CD4-positive, alpha-beta T cell treated with Interleukin-6 at 100 ng/mL for 8 hours (primary cell): ENCODE data around the gene TBX5.

Experiments used
- DNase-seq: peaks from one replicate; pipeline ENCODE4 v3.0.0-alpha.2; 2020; ENCODE audit warnings: mixed read lengths, low spot score

TBX5 gene

DNA sequence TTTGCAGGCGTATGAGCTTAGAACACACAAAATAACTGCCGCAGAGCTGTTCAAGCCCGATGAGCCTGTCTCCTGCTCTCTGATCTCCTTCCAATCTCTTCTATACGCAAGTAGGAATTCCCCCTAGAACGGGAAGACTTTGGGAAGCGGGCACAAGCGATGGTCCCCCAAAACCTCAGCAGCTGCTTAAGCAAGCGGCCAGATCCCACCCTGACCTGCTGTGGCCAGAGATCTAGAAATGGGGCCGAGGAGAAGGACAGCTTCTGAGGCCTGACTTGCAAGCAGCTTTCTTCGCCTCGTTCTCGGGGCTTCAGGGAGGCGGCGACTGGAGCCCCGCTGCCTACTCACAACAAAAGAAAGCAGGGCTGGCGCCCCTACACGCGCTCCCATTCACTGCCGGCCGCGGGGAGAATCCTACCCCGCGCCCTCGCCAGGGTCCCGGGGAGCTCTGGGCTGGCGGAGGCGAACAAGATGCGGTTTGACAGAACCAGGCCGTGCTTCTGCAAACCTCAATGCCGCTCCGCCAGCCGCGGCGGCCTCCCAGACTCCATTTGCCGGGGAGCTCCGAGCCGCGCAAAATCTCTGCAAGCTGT lies 922 bp downstream of the TBX5 start:
- no peak for DNase-seq

DNA sequence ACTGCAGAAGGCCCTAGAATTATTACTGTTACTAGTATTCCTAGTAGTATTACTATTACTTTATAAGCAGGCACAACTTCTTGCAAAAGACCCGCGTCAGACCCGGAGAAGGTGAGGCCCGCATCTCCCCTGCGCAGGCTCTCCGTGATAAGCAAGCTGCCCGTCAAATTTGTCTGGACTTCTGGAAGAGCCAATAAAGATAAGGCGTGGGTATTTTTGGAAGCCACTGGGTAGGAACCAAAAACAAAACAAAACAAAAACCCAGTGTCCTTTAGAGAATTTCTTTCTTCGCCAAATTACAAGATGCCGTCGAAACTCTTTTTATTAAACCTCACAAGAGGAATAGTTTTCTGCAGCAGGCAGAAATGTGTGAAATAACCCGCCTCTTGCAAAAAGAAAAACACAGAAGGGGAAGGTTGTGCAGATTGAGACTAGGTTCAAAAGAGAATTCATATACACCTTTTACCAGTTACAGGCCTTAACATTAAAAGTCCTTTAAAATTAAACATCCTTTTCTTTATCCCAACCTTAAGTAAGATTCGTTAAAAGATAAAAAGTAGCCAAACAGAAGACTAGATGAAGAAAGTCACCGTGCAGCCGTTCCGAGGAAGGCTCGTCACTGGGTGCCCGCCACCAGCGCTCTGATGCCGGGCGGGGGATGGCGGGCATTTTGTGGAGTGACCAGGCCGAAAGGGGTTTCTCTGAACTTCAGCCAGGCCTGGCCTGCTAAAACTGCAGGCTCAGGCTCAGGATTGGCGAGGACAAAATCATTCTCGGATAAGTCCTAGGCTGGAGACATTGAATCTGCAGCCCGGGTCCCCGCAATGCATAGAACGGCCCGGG lies 1.6 kb downstream of the TBX5 start:
- no peak for DNase-seq

DNA sequence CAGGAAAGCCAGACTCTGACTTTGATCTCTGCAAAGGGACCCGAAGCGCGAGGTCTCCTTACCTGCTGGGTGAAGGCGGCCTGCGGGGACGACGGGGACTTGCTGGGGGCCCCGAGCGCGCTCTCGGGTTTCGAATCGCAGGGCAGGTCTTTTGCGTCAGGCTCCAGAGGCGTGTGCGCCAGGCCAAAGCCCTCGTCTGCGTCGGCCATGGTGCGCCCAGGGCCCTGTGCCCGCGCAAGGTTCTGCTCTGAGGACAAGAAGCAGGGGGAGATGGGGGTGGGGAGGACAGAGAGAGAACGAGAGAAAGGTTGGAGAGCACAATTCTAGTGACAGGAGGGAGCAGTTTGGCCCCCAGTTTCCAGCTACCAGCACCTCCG lies 2.3 kb downstream of the TBX5 start:
- no peak for DNase-seq

DNA sequence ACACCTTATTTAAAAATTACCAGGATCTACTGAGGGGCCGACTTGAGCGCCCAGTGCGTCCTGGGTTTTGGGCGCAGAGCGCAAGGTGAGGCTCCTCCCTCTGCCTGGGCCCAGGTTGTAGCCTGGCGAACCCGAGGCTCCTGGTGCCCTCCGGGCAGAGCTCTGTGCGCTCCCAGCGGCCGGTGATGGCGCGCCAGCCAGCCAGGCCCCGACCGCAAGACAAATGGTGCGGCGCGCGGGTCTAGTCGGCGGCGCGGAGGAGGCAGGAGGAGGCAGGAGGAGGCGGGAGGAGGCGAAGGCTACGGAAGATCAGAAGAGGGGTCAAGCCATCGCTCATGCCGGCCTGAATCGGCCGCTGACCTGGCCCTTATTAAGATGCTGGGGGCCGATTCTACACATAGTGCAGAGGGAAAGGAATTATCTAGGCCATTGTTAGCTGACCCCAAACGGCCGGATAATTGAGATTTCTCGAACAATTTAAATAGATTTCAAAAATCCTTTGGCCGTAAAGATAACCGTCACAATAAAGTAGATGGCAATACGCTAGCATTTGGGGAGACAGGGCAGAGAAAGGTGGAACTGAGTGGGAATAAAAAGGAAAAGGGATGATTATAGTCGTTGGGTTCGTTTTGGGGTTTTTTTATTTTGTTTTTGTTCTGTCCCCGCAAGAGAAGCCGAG lies 2.8 kb downstream of the TBX5 start:
- no peak for DNase-seq

DNA sequence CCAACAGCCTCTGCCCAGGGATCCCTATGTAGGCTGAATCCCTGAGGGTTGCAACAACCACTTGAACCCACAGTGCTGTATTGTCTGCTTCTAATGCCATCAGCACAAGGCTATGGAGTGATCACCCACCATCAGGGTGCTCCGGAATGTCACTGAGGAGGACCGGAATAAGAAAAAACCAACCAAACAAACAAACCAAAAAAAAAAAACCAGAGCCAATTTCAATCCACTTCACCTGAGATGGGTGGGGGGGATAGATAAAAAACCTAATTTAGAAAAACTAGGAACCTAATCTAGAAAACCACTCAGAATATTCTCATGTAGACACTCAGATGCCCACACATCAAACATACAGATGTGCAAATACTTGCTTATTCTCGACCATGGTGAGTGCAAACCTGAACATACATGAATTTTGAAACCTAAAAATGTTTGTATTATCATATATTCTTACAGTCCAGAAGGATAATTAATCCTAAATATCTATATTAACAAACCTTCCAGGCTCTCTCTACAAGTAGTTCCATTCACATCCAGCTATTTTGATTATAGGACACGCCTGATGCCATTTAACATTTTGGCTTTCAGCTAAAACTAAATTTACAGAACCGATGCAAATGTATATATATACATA lies 3.7 kb downstream of the TBX5 start:
- DNase-seq: no peak

DNA sequence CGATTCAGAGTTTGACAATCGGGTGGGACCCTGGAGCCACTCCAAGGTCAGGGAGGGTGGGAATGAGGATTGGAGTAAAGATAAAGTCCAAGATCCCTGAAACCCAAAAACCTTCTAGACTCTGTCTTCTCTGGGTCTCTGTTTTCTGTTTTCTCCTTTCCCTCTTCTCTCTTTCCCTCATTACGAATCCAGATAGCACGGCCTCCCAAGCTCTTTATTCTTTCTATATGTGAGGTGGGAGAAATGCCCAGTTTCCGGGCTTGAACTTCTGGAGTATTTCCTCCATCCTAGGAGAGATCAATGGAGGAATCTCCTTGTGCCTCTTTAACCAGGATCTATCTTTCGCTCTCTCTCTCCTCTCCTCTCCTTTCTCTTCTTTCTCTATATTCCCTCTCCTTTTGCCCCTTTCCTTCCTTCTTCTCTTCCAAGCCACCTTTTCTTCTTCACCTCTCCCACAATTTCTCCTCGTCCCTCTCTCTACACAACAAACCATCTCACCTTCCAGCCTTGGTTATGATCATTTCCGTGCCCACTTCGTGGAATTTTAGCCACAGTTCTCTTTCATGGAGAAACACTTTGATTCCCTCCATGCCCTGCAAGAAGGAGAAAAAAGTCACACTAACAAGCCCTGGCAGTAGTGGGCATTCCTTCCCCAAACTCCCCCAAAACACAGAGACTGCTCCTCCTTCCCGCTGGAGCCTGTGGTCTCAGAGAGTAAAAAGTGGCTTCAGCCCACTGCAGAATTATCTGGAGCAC lies 4.4 kb downstream of the TBX5 start:
- no peak for DNase-seq

DNA sequence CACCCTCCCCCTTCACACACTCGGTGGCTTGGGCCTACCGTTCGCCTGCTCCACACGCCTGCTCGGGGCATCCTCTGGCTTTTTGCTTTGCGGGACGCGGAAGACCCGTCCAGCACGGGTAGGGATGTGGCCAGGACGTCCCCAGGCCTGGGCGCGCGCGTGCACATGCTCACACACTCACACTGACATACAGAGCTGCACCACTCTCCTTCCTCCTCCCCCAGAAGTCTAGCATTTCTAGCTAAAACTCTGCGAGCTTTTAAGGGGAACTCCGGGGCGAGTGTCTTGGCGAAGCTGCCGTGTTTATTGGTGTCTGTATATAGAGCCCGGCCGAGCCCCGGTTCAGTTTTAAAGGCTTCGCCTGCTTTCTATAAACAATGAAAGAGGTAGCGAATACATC lies 5.0 kb downstream of the TBX5 start:
- DNase-seq: no peak

DNA sequence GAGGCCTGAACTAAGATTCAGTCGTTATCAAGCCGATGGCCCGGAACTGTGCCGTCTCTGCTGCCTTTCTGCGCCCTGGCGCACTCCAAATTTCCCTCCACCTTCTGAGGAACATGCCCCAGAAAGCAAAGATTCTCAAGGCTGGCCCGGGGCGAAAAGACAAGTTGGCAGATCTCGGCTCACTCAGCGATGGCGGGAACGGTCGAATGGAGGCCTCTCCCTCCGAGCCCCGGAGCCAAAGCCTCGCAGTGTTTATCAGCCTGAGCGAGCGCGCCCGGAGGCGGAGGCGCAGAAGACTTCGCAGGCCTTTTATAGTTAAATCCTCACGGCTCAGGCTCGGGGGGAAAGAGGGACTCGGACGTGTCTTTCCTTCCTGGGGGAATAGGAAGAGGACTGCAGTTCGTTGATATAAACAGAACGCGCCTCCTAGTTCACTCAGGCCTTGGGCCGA lies 5.6 kb downstream of the TBX5 start:
- no peak for DNase-seq

DNA sequence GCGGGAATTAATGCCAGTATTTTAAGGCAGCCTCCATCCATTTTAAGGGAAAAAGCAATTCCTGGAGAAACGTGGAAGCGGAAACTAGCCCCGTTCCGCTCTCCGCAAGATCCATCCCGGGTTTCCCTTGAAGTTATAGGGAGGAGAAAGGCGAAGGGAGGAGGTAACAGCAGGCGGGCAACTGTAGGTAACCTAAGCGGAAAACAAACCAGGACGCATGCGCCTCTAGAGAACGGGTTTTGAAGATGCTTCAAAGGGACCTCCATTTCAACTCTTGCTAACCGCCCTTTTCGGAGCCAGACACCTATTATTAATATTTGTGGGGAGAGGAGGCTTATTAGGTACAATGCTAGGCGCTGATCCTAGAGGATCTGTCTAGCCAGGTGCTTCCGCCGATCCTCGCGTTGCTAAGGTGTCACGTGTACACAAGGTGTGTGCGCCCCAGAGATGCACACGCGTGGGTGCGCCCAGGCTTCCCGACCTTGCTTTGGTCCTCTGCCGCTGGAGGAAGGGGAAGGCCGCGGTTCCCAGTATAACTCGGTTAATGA lies 6.2 kb downstream of the TBX5 start:
- no peak for DNase-seq

DNA sequence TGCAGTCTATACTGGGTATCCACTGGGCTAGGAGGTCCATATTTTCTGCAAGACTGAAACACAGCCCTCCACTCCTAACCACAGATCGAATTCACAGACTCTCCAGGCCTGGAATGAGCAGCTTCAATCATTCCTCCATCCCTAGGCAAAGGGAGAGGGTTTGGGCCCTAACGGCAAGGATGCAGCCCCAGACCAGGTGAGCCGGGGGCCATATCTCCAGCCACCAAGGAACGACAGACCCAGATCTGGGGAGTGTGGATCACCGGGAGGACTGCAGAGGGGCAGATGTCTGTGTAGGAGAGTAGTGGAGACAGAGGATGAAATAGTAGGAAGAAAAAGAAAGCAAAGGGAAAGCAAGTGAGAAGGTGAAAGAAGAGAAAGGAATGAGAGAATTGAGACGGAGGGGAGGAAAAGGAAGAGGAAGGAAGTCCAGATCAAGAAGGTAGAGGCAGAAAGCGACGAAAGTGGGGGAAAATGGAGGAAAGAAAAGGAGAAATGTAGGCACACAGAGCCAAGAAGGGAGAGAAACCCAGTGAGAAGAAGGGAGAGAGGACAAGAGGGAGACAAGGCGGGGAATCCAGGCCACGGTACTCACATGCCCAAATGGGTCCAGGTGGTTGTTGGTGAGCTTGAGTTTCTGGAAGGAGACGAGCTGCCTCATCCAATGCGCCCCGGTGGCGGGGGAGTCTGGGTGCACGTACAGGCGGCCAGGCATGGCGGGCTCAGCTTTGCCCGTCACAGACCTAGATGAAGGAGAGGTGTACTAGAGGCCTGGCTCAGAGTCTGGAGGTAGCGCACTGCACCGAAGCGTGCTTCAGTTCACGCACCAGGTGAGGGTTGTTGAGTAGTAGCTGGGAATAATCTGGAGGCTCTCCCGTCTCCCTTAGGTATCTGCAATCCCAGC lies 7.7 kb downstream of the TBX5 start:
- no peak for DNase-seq

DNA sequence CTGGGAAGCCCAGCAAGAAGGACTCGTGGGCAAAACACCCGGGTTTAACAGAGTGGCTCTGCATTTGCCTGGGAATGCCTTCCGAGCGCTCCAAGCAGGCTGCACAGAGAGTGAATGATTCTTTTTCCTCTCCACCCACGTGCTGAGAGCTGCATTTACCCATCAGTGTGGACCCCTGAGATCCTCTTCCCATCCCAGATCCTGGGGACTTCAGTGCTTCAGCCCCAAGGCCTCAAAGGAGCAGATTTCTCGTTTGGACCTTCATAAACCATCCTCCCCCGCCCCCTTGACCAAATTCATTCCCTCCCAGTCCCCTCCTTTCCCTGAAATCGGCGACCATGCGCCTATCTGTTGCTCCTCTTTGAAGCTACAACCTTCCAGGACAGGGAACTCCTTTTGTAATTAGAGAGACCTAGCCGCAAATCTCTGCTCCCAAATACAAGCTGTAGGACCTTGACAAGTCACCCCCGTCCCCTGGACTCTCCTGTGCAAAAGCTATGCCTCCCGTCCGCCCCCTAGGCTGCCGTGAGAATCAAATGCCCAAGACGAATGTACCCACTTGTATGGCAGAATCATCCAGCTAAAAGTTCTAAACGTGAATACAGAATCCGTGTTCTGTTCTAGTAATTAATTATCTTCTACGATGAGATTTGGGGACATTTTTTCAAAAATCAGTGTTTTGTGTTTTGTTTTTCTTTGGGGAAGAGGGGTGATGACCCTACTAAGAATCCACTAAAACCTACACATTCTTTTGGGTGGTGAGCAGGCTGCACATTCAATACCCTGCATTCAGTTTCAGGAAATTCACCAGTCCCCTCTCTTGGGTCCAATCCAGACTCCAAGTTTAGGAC lies 8.8 kb downstream of the TBX5 start:
- DNase-seq: no peak

DNA sequence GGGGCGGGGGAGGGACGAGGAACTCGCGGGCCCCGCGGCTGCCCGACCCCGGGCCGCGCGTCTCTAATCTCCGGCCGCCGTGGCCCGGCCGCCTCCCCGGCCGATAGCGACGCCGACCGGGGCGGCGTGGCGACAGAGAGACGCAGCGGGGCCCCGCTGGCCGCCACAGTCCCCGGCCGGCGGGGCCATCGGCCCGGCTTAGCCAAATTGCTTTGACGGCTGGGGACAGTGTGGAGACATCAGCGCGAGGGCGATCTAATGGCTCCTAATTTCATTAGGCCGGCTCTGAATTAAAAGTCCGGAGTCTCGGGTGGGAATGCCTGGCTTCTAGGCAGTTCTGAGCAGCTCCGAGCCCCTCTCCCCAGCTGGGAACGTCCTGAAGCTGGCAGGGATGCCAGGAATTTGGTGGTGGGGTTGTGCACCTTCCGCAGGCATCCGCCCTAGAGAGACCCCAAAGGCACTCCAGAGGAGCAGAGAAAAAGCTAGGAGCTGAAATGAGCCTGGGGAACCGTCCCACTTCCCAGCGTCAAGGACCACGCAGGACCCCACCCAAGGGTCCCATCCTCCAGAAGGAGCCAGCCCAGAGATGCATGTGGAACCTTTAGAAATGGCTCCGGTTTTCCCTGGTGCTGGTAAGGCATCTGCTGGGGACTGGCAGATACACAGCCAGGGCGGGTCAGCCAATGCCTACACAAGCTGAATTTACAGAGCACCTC lies 9.6 kb downstream of the TBX5 start:
- no peak for DNase-seq

DNA sequence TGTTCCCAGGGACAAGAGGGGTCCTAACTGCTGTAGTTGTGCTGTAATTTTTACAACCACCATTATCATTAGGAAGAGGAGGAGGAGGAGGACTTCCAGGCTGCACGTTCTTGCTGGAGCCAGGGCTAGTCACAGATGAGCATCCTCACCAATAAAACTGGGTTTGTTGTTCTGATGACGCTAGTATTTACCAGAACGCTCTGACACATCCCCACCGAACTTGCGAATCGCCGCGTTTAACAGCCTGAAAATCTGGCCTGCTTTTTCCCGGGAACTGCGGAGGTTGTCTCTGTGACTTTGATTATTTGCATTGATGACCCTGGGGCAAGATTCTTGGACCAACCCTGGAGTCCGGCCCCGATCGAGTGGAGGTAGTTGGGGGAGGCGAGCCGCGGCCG lies 10.2 kb downstream of the TBX5 start:
- no peak for DNase-seq

DNA sequence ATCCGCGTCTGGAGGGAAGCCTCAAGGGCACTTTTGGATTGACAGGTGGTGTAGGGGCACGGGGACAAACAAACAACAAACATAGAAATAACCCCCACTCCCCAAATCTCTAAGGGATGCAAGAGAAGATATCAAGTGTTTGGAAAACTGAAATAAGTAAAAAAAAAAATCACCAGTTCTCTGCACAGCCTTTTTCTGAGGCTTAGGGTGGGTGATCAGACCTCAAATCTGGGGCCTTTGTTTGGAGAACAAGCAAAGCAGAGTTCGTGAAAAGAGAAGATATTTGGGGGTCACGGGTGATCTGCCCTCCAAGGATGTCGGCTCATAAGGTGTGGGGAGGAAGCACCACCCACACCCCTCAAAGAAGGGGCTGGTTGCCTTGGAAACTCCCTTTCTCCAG lies 10.7 kb downstream of the TBX5 start:
- DNase-seq: no peak

DNA sequence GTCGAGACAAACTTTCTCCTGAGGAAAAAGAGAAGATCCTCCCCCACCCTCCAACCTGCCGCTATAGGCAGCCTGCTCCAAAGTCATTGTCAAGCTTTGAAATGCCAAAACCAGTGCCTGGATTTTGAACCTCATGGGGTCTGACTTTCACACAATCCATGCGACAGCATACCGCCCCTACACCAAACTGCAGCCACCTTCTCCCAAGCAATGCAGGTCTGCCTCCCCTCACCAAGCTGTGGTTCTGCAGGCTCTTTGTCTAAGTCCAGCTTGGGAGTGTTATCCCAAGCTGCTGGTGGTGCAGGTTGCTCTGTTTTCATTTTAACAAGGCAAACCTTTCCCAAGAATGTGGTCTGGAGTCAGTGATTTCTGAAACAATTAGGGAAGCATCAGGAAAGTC lies 12.4 kb downstream of the TBX5 start:
- no peak for DNase-seq

DNA sequence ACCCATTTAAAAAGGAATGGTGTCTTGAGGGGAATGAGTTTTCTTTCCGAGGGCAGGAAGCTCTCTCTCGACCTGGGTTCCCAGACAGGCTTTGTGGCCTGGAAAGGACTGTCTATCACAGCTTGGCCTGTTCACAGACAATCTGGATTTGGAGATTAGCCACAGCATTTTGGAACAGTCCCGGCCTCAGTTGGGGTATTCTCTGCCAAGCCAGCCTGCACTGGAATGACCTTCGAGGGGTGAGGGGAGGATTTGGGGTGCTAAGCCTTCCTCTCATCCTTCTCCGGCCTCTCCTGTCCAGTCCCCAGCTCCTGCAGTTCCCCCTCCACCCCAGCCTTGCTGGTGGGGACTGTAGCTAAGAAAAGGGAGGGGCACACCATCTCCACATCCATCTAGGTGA lies 13.0 kb downstream of the TBX5 start:
- no peak for DNase-seq

DNA sequence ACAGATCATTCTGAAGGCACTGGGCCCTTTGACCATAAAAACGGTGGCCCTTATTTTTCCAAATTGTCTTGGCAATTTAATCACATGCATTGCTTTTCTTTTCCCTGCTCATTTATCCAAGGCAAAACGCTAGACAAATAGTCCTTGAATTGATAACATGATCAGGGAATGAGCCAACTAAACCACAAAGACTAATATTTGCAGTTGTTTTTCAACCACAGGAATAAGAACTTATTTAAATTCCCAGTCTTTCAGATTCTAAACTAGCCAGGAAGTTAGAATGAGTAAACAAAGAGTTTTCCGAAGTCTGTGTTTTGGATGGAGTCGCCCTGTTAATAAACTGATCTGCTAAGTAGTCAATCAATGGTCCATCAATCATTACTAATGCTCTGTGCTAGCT lies 14.9 kb downstream of the TBX5 start:
- no peak for DNase-seq

DNA sequence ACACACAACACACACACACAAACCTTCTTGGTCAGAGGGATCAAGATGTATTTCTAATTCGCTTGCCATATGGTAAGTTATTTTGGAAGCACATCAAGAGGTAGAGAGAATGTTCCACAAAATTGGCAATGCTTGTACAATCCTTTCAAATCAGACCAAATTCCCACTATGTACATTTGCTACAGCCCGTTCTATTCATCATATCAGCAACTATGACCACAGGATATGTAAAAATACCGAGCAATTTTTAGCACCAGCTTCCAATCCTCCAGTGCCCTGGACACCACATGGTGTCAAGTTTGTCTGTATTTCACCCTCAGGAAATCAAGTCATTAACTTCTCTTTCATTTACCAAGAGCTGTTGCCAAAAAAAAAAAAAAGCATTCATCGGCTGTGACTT lies 21.2 kb downstream of the TBX5 start:
- no peak for DNase-seq

DNA sequence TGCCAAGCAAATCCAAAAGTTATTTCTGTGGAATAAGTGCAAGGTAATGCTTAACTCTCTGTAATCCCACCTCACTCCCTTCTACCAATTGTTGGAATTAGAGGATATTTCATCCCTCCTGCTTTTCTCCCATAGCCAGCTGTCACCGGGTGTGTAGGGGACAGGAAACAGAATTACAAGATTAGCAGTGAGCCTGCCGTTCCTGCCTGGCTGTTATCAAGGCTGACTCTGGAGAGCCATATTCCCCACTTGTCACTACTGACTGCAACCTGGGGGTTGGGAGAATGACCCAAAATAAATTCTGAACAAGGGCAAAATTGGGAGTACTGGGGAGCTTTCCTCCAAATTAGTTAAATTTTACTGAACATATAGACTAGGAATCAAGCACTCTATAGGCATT lies 24.8 kb downstream of the TBX5 start:
- DNase-seq: no peak
